Nephron progenitor cell (in vitro differentiated cells): ENCODE results near the gene DLX1.

Source experiments
- DNase-seq: peaks from one replicate; pipeline ENCODE4 v3.0.0; 2021
- H3K27ac Mint-ChIP-seq: 2 replicates; pipeline ENCODE4 v1.8.0; 2021; ENCODE audit warnings: mild to moderate bottlenecking, moderate library complexity, mixed read lengths
- H3K27me3 Mint-ChIP-seq: 2 replicates; pipeline ENCODE4 v1.8.0; 2021; ENCODE audit warnings: mild to moderate bottlenecking, low read depth, mixed read lengths; ENCODE audit not compliant: poor library complexity
- H3K36me3 Mint-ChIP-seq: 2 replicates; pipeline ENCODE4 v1.8.0; 2021; ENCODE audit warnings: low read depth, mixed read lengths
- H3K4me1 Mint-ChIP-seq: 2 replicates; pipeline ENCODE4 v1.8.0; 2021; ENCODE audit warnings: mixed read lengths
- H3K4me3 Mint-ChIP-seq: 2 replicates; pipeline ENCODE4 v1.8.0; 2021; ENCODE audit warnings: mild to moderate bottlenecking, moderate library complexity, mixed read lengths
- H3K9me3 Mint-ChIP-seq: 2 replicates; pipeline ENCODE4 v1.8.0; 2021; ENCODE audit warnings: mild to moderate bottlenecking, moderate library complexity, mixed read lengths
- CTCF ChIP-seq: fragments of 200-600 bp; sonication (generic); IDR thresholded peaks from 2 replicates; pipeline ENCODE4 v1.5.0; 2021; ENCODE audit warnings: antibody characterized with exemption

The DLX1 gene

GRCh38 chr2:172072303-172072702, 13.0 kb upstream of the DLX1 start:
- no peak overlapping the region for H3K4me3 Mint-ChIP-seq
- no peak overlapping the region for H3K27ac Mint-ChIP-seq
- no peak for DNase-seq

GRCh38 chr2:172072706-172073105, 12.6 kb upstream of the DLX1 start:
- H3K4me3 Mint-ChIP-seq: no peak overlapping the region
- H3K9me3 Mint-ChIP-seq: peaks cover 4% of the 10 kb centered on the region
- H3K27me3 Mint-ChIP-seq: peaks cover 37% of the 10 kb centered on the region
- H3K27ac Mint-ChIP-seq: no peak overlapping the region
- H3K36me3 Mint-ChIP-seq: peaks cover 6% of the 10 kb centered on the region
- H3K4me1 Mint-ChIP-seq: peaks cover 15% of the 10 kb centered on the region
- TF ChIP-seq CTCF: no peak
- DNase-seq: no peak

More at GRCh38 chr2:172072303-172072702, 13.0 kb upstream of the DLX1 start:
- H3K36me3 Mint-ChIP-seq: peaks cover 6% of the 10 kb centered on the region
- H3K4me1 Mint-ChIP-seq: peaks cover 15% of the 10 kb centered on the region
- peaks cover 33% of the 10 kb centered on the region for H3K27me3 Mint-ChIP-seq
- peaks cover 4% of the 10 kb centered on the region for H3K9me3 Mint-ChIP-seq
- no peak for TF ChIP-seq CTCF

- H3K9me3 Mint-ChIP-seq: peaks cover 4% of the 10 kb centered on the region
- no peak overlapping the region for H3K4me3 Mint-ChIP-seq
- no peak for DNase-seq
- H3K27ac Mint-ChIP-seq: no peak overlapping the region
- H3K36me3 Mint-ChIP-seq: peaks cover 6% of the 10 kb centered on the region
- TF ChIP-seq CTCF: no peak
- H3K4me1 Mint-ChIP-seq: peaks cover 15% of the 10 kb centered on the region
- peaks cover 45% of the 10 kb centered on the region for H3K27me3 Mint-ChIP-seq
Observed at GRCh38 chr2:172073518-172073917, 11.8 kb upstream of the DLX1 start.

- H3K27me3 Mint-ChIP-seq: peaks cover 52% of the 10 kb centered on the region
- DNase-seq: no peak
- H3K36me3 Mint-ChIP-seq: no peaks in the 10 kb centered on the region
- no peak overlapping the region for H3K27ac Mint-ChIP-seq
- H3K9me3 Mint-ChIP-seq: no peaks in the 10 kb centered on the region
- H3K4me1 Mint-ChIP-seq: peaks cover 15% of the 10 kb centered on the region
- H3K4me3 Mint-ChIP-seq: no peak overlapping the region
- TF ChIP-seq CTCF: no peak
Observed at GRCh38 chr2:172074254-172074653, 11.1 kb upstream of the DLX1 start.

GRCh38 chr2:172079416-172079815, 5.9 kb upstream of the DLX1 start:
- H3K9me3 Mint-ChIP-seq: no peaks in the 10 kb centered on the region
- no peak overlapping the region for H3K27ac Mint-ChIP-seq
- no peak overlapping the region for H3K4me3 Mint-ChIP-seq
- DNase-seq: no peak
- H3K4me1 Mint-ChIP-seq: peaks cover 17% of the 10 kb centered on the region
- no peak for TF ChIP-seq CTCF
- no peaks in the 10 kb centered on the region for H3K36me3 Mint-ChIP-seq
- peaks cover 97% of the 10 kb centered on the region for H3K27me3 Mint-ChIP-seq

GRCh38 chr2:172079838-172080640, 5.3 kb upstream of the DLX1 start:
- Mint-ChIP-seq H3K27me3 (peaks cover 100% of the 10 kb centered on the region), H3K36me3 (no peaks in the 10 kb centered on the region), H3K9me3 (no peaks in the 10 kb centered on the region), H3K27ac (no peak overlapping the region), H3K4me1 (peaks cover 19% of the 10 kb centered on the region), H3K4me3 (no peak overlapping the region)
- DNase-seq: no peak
- TF ChIP-seq CTCF: no peak
